ENCODE results near the gene PRIM2.
"Not testable (repeated sequence)": the region's sequence is repeated elsewhere in the genome, so short reads cannot be mapped to it uniquely, and the experiment has no call there.

- TF ChIP-seq CTCF, POLR2AphosphoS5, EP300 (IDR thresholded peaks at IDR 0.05): not testable (repeated sequence)
These were observed 342.4 kb downstream of the PRIM2 start for GRCh38 chr6:57659794-57660193.
